ENCODE results near the gene POLR2E. TPM values are rescaled to one million over a fixed set of nuclear protein-coding genes. Genes with fewer than 3 reads are reported as not detected.
A peak's percentile ranks its signal among the peaks of the same experiment; 100 is the strongest.

The POLR2E gene
- total and polyA plus RNA-seq, 9 of the 15 experiments (the other 6 are each of a cell fraction or from before 2014, with no cell fraction given) = 3.4 to 413 (median 244) TPM

- peaks cover 16% of the 10 kb centered on the region; the same call in 2 of the 3 replicates for H3K79me2 ChIP-seq (ENCODE audit: control insufficient read depth, insufficient read depth, low read length)
- WGBS (ENCODE audit: insufficient coverage, low coverage, missing lambda C conversion rate) = 98% methylated on average over 8 of the region's 17 CpGs
- H3K36me3 ChIP-seq (ENCODE audit: control insufficient read depth, insufficient read depth, low read length) = peaks cover 7% of the 10 kb centered on the region; the same call in 1 of the 3 replicates
- TF ChIP-seq ZNF609 (CRISPR knock-in tag; IDR thresholded peaks at IDR 0.05; ENCODE audit: borderline replicate concordance) (no peak), ZNF586 (CRISPR knock-in tag; conservative IDR thresholded peaks at IDR 0.05) (no peak), ZBTB12 (CRISPR knock-in tag; IDR thresholded peaks at IDR 0.05) (no peak), BMI1 (IDR thresholded peaks at IDR 0.05; ENCODE audit: low read length) (no peak), PRDM10 (IDR thresholded peaks at IDR 0.05; ENCODE audit: partially characterized antibody) (no peak), PTTG1 (tag; IDR thresholded peaks at IDR 0.05; ENCODE audit: low read depth) (no peak)
- peaks cover 5 to 66% of the 10 kb centered on the region in 2 experiments for H3K4me1 ChIP-seq (replicated peaks in 1 of 2; ENCODE audit: control insufficient read depth in 2 of 2, insufficient read depth in 2 of 2, low read length in 2 of 2)
- no peak overlapping the region for H2AFZ ChIP-seq (ENCODE audit: low read depth, low read length)
- H3K9ac ChIP-seq (ENCODE audit: insufficient read depth in 1 of 2, low read depth in 2 of 2, low read length in 2 of 2) = peak overlapping the region in 1 of 2 experiments; percentile 52; a peak in 1 of 4 replicates
- H3K9me3 ChIP-seq (replicated peaks; ENCODE audit: control insufficient read depth, insufficient read depth, low read depth, low read length) = no peaks in the 10 kb centered on the region
- H3K27me3 ChIP-seq (ENCODE audit: control insufficient read depth in 2 of 2, insufficient read depth in 2 of 2, low read length in 2 of 2) = no peaks in the 10 kb centered on the region
- H4K20me1 ChIP-seq (replicated peaks; ENCODE audit: control insufficient read depth, insufficient read depth, low read length) = no peaks in the 10 kb centered on the region; the same call in 1 of the 2 replicates
- POLR2A ChIA-PET = no interaction called here
- no TSS peak for BruUV-seq (replicated peaks)
- intact Hi-C loops (cut with micrococcal nuclease) (no loop called here), in situ Hi-C loops (cut with MboI) (no loop called here)
- H3K9me1 ChIP-seq (ENCODE audit: control insufficient read depth, insufficient read depth, low read length) = peaks cover 3% of the 10 kb centered on the region
- H3K4me3 ChIP-seq = no peak overlapping the region
- no peak overlapping the region for H3K27ac ChIP-seq (ENCODE audit: extremely low read depth, low read depth, low read length)
- CTCF ChIA-PET (ENCODE audit: low intra/inter-chr PET ratio) = no interaction called here
- no peak overlapping the region for H3K4me2 ChIP-seq (ENCODE audit: insufficient read depth, low read length)
- ATAC-seq (no peak), FAIRE-seq (no peak), DNase-seq (ENCODE audit: extremely low read depth in 1 of 4, low spot score in 3 of 4) (no peak)
Observed at GRCh38 chr19:1135454-1135853, 40.3 kb upstream of the POLR2E start.

Data from K562 (cell line).